OCI-LY3 (cell line): Measurements from ENCODE around the gene EPHB1.

Experiments
- CTCF ChIP-seq: fragments of 200-600, 300-600 bp; sonication (generic); IDR thresholded peaks from 2 replicates; pipeline ENCODE4 v1.5.1; 2014; ENCODE audit warnings: antibody characterized with exemption, low read length, low read depth
- EZH2phosphoT487 ChIP-seq: fragments of 200-600 bp; shearing (Covaris generic); IDR thresholded peaks from 2 replicates; pipeline ENCODE4 v1.6.1; 2018; ENCODE audit warnings: antibody characterized with exemption, mixed run types, low read depth

GRCh38 chr3:134988666-134989065 lies 193.6 kb downstream of the EPHB1 start:
- TF ChIP-seq EZH2phosphoT487 (no peak), CTCF (no peak)
